Peyer's patch (tissue), 4 donors: ENCODE results near the gene DHDH. TPM values are rescaled to one million over a fixed set of nuclear protein-coding genes. Genes with fewer than 3 reads are reported as not detected.

Source experiments
- DNase-seq, 3 donors: peaks; one replicate each; pipeline ENCODE4 v3.0.0-alpha.2; 2017 to 2019
- H3K27ac ChIP-seq, 4 donors: fragments of 200-600 bp; sonication (generic); one replicate each; pipeline ENCODE4 v1.5.1; 2016 to 2019
- H3K27me3 ChIP-seq, 2 donors: fragments of 200-600 bp; sonication (generic); one replicate each; pipeline ENCODE4 v1.5.1; 2019
- H3K36me3 ChIP-seq, 3 donors: fragments of 200-600 bp; sonication (generic); one replicate each; pipeline ENCODE4 v1.5.1; 2016 to 2019
- H3K4me1 ChIP-seq, 4 donors: fragments of 200-600 bp; sonication (generic); one replicate each; pipeline ENCODE4 v1.5.1; 2016 to 2019
- H3K4me3 ChIP-seq, 4 donors: fragments of 200-600 bp; sonication (generic); 1 replicate in 3 of 4; 2 replicates in 1 of 4; pipeline ENCODE4 v1.5.1; 2016 to 2019; ENCODE audit warnings: mild to moderate bottlenecking in 1 of 4
- H3K9me3 ChIP-seq, 4 donors: fragments of 200-600 bp; sonication (generic); one replicate each; pipeline ENCODE4 v1.5.1; 2016 to 2019; ENCODE audit warnings: mild to moderate bottlenecking in 1 of 4
- CTCF ChIP-seq, 6 experiments: fragments of 450-650 bp in 4 of 6; fragments of 200-600 bp in 2 of 6; sonication (generic) in 1 of 6; IDR thresholded peaks; one replicate each; pipeline ENCODE4 v1.5.1; 2017 to 2019; ENCODE audit warnings: antibody characterized with exemption in 6 of 6, mild to moderate bottlenecking in 3 of 6, moderate library complexity in 1 of 6
- POLR2A ChIP-seq, 2 donors: fragments of 450-650 bp; IDR thresholded peaks; one replicate each; pipeline ENCODE4 v1.5.1; 2017; ENCODE audit warnings: antibody characterized with exemption in 2 of 2, mild to moderate bottlenecking in 2 of 2, moderate library complexity in 2 of 2
- total RNA-seq, 4 donors: library from RNA; depleted of rRNA; stranded (reverse); fragments of >200 nt; gene quantifications; one replicate each; pipeline ENCODE4 v1.1.0, GENCODE V29; 2016

The DHDH gene
- total RNA-seq, 4 donors from 2014 or later = 14.6 to 55.5 (median 45.9) TPM; not detected in 1

GRCh38 chr19:48962029-48962848, 28.7 kb downstream of the DHDH start:
- TF ChIP-seq CTCF (IDR thresholded peaks at IDR 0.05) (no peak), POLR2A (IDR thresholded peaks at IDR 0.05) (peak; percentile 90 to 98)
- peak overlapping the region; percentile 80 to 96 (median 96) for H3K27ac ChIP-seq
- H3K9me3 ChIP-seq = no peaks in the 10 kb centered on the region
- peak overlapping the region in 3 of 4 donors; percentile 6 to 91 (median 72) for H3K4me3 ChIP-seq
- peaks cover 0 to 14% (median 0%) of the 10 kb centered on the region in 3 donors for H3K36me3 ChIP-seq
- no peaks in the 10 kb centered on the region for H3K27me3 ChIP-seq
- peak; percentile 81 to 93 (median 92) for DNase-seq
- H3K4me1 ChIP-seq = peaks cover 0 to 52% (median 29%) of the 10 kb centered on the region in 4 donors

GRCh38 chr19:48962849-48963165, 29.3 kb downstream of the DHDH start:
- no peaks in the 10 kb centered on the region for H3K9me3 ChIP-seq
- peak overlapping the region; percentile 80 to 96 (median 96) for H3K27ac ChIP-seq
- peak overlapping the region in 2 of 4 donors; percentile 72 to 91 for H3K4me3 ChIP-seq
- peaks cover 0 to 52% (median 31%) of the 10 kb centered on the region in 4 donors for H3K4me1 ChIP-seq
- TF ChIP-seq CTCF (IDR thresholded peaks at IDR 0.05) (no peak), POLR2A (IDR thresholded peaks at IDR 0.05) (no peak)
- peaks cover 0 to 14% (median 0%) of the 10 kb centered on the region in 3 donors for H3K36me3 ChIP-seq
- DNase-seq = no peak
- H3K27me3 ChIP-seq = no peaks in the 10 kb centered on the region

GRCh38 chr19:48963371-48964204, 30.1 kb downstream of the DHDH start:
- peak; percentile 84 to 92 (median 86) for DNase-seq
- H3K36me3 ChIP-seq = peaks cover 0 to 18% (median 0%) of the 10 kb centered on the region in 3 donors
- TF ChIP-seq POLR2A (IDR thresholded peaks at IDR 0.05) = peak; percentile 51 to 86
- no peak for TF ChIP-seq CTCF (IDR thresholded peaks at IDR 0.05)
- no peaks in the 10 kb centered on the region for H3K27me3 ChIP-seq
- H3K4me1 ChIP-seq = peaks cover 0 to 52% (median 32%) of the 10 kb centered on the region in 4 donors
- H3K4me3 ChIP-seq = peak overlapping the region; percentile 58 to 91 (median 74)
- peak overlapping the region; percentile 80 to 96 (median 96) for H3K27ac ChIP-seq
- H3K9me3 ChIP-seq = no peaks in the 10 kb centered on the region

GRCh38 chr19:48964205-48965039, 30.9 kb downstream of the DHDH start:
- H3K36me3 ChIP-seq = peaks cover 0 to 26% (median 0%) of the 10 kb centered on the region in 3 donors
- TF ChIP-seq CTCF (IDR thresholded peaks at IDR 0.05) = no peak
- no peak for TF ChIP-seq POLR2A (IDR thresholded peaks at IDR 0.05)
- DNase-seq = peak in 2 of 3 donors; percentile 56 to 63
- H3K27me3 ChIP-seq = no peaks in the 10 kb centered on the region
- H3K27ac ChIP-seq = peak overlapping the region; percentile 80 to 96 (median 96)
- peaks cover 0 to 52% (median 32%) of the 10 kb centered on the region in 4 donors for H3K4me1 ChIP-seq
- peak overlapping the region; percentile 58 to 91 (median 74) for H3K4me3 ChIP-seq
- no peaks in the 10 kb centered on the region for H3K9me3 ChIP-seq
